H1 (cell line): ENCODE data around the gene CPHXL. TPM values are rescaled to one million over a fixed set of nuclear protein-coding genes. Genes with fewer than 3 reads are reported as not detected.

Source experiments
- CTCF ChIA-PET: fragments of 300-600 bp; sonication (Branson Sonifier 250); formaldehyde crosslinking; loops from one replicate; lab custom pipeline; 2021; ENCODE audit not compliant: partially characterized antibody; lab: Charles Lee
- POLR2A ChIA-PET: fragments of 300-600 bp; sonication (Branson Sonifier 250); formaldehyde crosslinking; loops from one replicate; lab custom pipeline; 2021; ENCODE audit warnings: inconsistent platforms; ENCODE audit not compliant: partially characterized antibody; lab: Charles Lee
- DNase-seq, 2 experiments: peaks; one replicate each; pipeline versions ENCODE4 v3.0.0 to v3.0.0-alpha.2; 2010 to 2022; ENCODE audit warnings: low spot score in 2 of 2, low read depth in 1 of 2, mixed read lengths in 1 of 2
- FAIRE-seq: peaks from 2 replicates; lab custom pipeline; 2011; peaks lifted over from hg19 to GRCh38; lab: Jason Lieb, UNC
- H2AFZ ChIP-seq: 2 replicates; pipeline ENCODE4 v1.8.1; 2012; ENCODE audit warnings: low read length, inconsistent platforms
- H2AK5ac ChIP-seq: 2 replicates; pipeline ENCODE4 v1.6.1; 2013; ENCODE audit warnings: low read depth, low read length
- H2BK120ac ChIP-seq: replicated peaks from 2 replicates; pipeline ENCODE3; 2013; ENCODE audit warnings: low read depth, low read length, inconsistent platforms
- H2BK12ac ChIP-seq: 2 replicates; pipeline ENCODE4 v1.6.1; 2013; ENCODE audit warnings: low read depth, low read length
- H2BK15ac ChIP-seq: 2 replicates; pipeline ENCODE4 v1.6.1; 2013; ENCODE audit warnings: low read length
- H2BK20ac ChIP-seq: 2 replicates; pipeline ENCODE4 v1.6.1; 2013; ENCODE audit warnings: low read length
- H2BK5ac ChIP-seq: 2 replicates; pipeline ENCODE4 v1.6.1; 2013; ENCODE audit warnings: low read depth, low read length
- H3K14ac ChIP-seq: 2 replicates; pipeline ENCODE4 v1.6.1; 2013; ENCODE audit warnings: inconsistent platforms; ENCODE audit not compliant: insufficient read length
- H3K18ac ChIP-seq: 2 replicates; pipeline ENCODE4 v1.6.1; 2013; ENCODE audit warnings: low read length; ENCODE audit errors: extremely low read depth
- H3K23ac ChIP-seq: 2 replicates; pipeline ENCODE4 v1.6.1; 2013; ENCODE audit warnings: inconsistent platforms; ENCODE audit not compliant: insufficient read length
- H3K23me2 ChIP-seq: 2 replicates; pipeline ENCODE4 v1.6.1; 2013; ENCODE audit warnings: low read depth, low read length
- H3K27ac ChIP-seq: 2 replicates; pipeline ENCODE4 v1.6.1; 2011; ENCODE audit warnings: low read depth, low read length, inconsistent platforms
- H3K27me3 ChIP-seq, 4 experiments: replicated peaks in 1 of 4; 1 replicate in 1 of 4; 2 replicates in 3 of 4; pipeline versions ENCODE4 v1.6.1 to v1.8.1; 2011 to 2013; ENCODE audit warnings: low read length in 3 of 4, mild to moderate bottlenecking in 3 of 4, inconsistent platforms in 2 of 4, mixed read lengths in 2 of 4, moderate library complexity in 1 of 4; ENCODE audit not compliant: control insufficient read depth in 3 of 4, insufficient read depth in 3 of 4; ENCODE audit errors: extremely low read depth in 1 of 4
- H3K36me3 ChIP-seq, 4 experiments: 2 replicates each; pipeline versions ENCODE4 v1.6.1 to v1.8.1; 2011 to 2013; ENCODE audit warnings: mild to moderate bottlenecking in 4 of 4, low read length in 3 of 4, moderate library complexity in 2 of 4, control low read depth in 1 of 4, inconsistent platforms in 1 of 4; ENCODE audit not compliant: insufficient read depth in 4 of 4, control insufficient read depth in 2 of 4
- H3K4ac ChIP-seq: replicated peaks from 2 replicates; pipeline ENCODE3; 2013; ENCODE audit warnings: low read length, low read depth, mixed read lengths, inconsistent platforms; ENCODE audit not compliant: insufficient read length
- H3K4me1 ChIP-seq, 4 experiments: replicated peaks in 1 of 4; 1 replicate in 1 of 4; 2 replicates in 3 of 4; pipeline versions ENCODE4 v1.6.1 to v1.8.1; 2011 to 2013; ENCODE audit warnings: low read length in 3 of 4, inconsistent platforms in 2 of 4, mixed read lengths in 1 of 4; ENCODE audit not compliant: insufficient read depth in 4 of 4, control insufficient read depth in 3 of 4
- H3K4me2 ChIP-seq, 2 experiments: 2 replicates each; pipeline versions ENCODE4 v1.6.1 to v1.8.1; 2011 to 2013; ENCODE audit warnings: low read depth in 2 of 2, low read length in 2 of 2, control low read depth in 1 of 2, inconsistent platforms in 1 of 2, mild to moderate bottlenecking in 1 of 2; ENCODE audit not compliant: insufficient read depth in 1 of 2
- H3K4me3 ChIP-seq, 4 experiments: fragments of 200-600, 300-600 bp in 1 of 4; sonication (generic), shearing (Covaris generic), sonication (Bioruptor Twin) in 1 of 4; 2 replicates each; pipeline versions ENCODE4 v1.5.1 to v1.8.1; 2011 to 2016; ENCODE audit warnings: low read length in 4 of 4, low read depth in 3 of 4, control low read depth in 2 of 4, inconsistent platforms in 2 of 4, mild to moderate bottlenecking in 2 of 4, mixed read lengths in 1 of 4, moderate library complexity in 1 of 4; ENCODE audit not compliant: insufficient read depth in 2 of 4; ENCODE audit errors: extremely low read depth in 1 of 4
- H3K56ac ChIP-seq: replicated peaks from 2 replicates; pipeline ENCODE3; 2013; ENCODE audit warnings: low read depth, mild to moderate bottlenecking, mixed read lengths, low read length, inconsistent platforms; ENCODE audit not compliant: insufficient read length
- H3K79me1 ChIP-seq: 2 replicates; pipeline ENCODE4 v1.6.1; 2013; ENCODE audit warnings: low read depth, low read length, control low read depth
- H3K79me2 ChIP-seq, 2 experiments: 2 replicates each; pipeline versions ENCODE4 v1.6.1 to v1.8.1; 2012 to 2013; ENCODE audit warnings: low read length in 2 of 2, mild to moderate bottlenecking in 2 of 2, inconsistent platforms in 1 of 2; ENCODE audit not compliant: insufficient read depth in 2 of 2, control insufficient read depth in 1 of 2
- H3K9ac ChIP-seq, 4 experiments: replicated peaks in 1 of 4; 1 replicate in 1 of 4; 2 replicates in 3 of 4; pipeline versions ENCODE4 v1.6.1 to v1.8.1; 2011 to 2013; ENCODE audit warnings: low read depth in 3 of 4, low read length in 3 of 4, control low read depth in 2 of 4, mild to moderate bottlenecking in 2 of 4, moderate library complexity in 2 of 4, inconsistent platforms in 1 of 4; ENCODE audit errors: extremely low read depth in 1 of 4
- H3K9me3 ChIP-seq, 2 experiments: 2 replicates each; pipeline versions ENCODE4 v1.6.1 to v1.8.1; 2012 to 2013; ENCODE audit warnings: mild to moderate bottlenecking in 2 of 2, moderate library complexity in 2 of 2, control low read depth in 1 of 2, inconsistent platforms in 1 of 2, low read depth in 1 of 2, low read length in 1 of 2, mixed read lengths in 1 of 2; ENCODE audit not compliant: insufficient read depth in 2 of 2
- H4K20me1 ChIP-seq, 2 experiments: replicated peaks in 1 of 2; 2 replicates each; pipeline versions ENCODE3 to v1.8.1; 2011 to 2013; ENCODE audit warnings: inconsistent platforms in 2 of 2, low read length in 2 of 2, mild to moderate bottlenecking in 1 of 2; ENCODE audit not compliant: insufficient read depth in 2 of 2, control insufficient read depth in 1 of 2
- H4K5ac ChIP-seq: 2 replicates; pipeline ENCODE4 v1.6.1; 2013; ENCODE audit warnings: low read length, low read depth, mixed read lengths, inconsistent platforms; ENCODE audit not compliant: insufficient read length
- H4K8ac ChIP-seq: 2 replicates; pipeline ENCODE4 v1.8.0; 2013; ENCODE audit warnings: mild to moderate bottlenecking, moderate library complexity, low read length, inconsistent platforms; ENCODE audit not compliant: insufficient read depth; ENCODE audit errors: extremely low read depth
- H4K91ac ChIP-seq: replicated peaks from 2 replicates; pipeline ENCODE3; 2013; ENCODE audit warnings: low read length, mixed read lengths, inconsistent platforms; ENCODE audit not compliant: insufficient read length
- CEBPB ChIP-seq: IDR thresholded peaks from 2 replicates; pipeline ENCODE4 v1.6.1; 2012; ENCODE audit warnings: low read depth, low read length
- CTBP2 ChIP-seq: IDR thresholded peaks from 2 replicates; pipeline ENCODE4 v1.7.0; 2011; ENCODE audit warnings: borderline replicate concordance, mild to moderate bottlenecking, moderate library complexity, mixed read lengths, low read length; ENCODE audit not compliant: insufficient read depth, insufficient read length
- EP300 ChIP-seq, 2 experiments: IDR thresholded peaks; 1 replicate in 1 of 2; 2 replicates in 1 of 2; pipeline ENCODE4 v1.6.1; 2011 to 2012; ENCODE audit warnings: low read depth in 2 of 2, low read length in 2 of 2, mild to moderate bottlenecking in 2 of 2, borderline replicate concordance in 1 of 2, inconsistent platforms in 1 of 2, moderate library complexity in 1 of 2
- JUN ChIP-seq: IDR thresholded peaks from 2 replicates; pipeline ENCODE4 v1.6.1; 2011; ENCODE audit warnings: low read depth, mild to moderate bottlenecking, improper control_type of control experiment, low read length
- KDM5A ChIP-seq: fragments of 200-600 bp; IDR thresholded peaks from 2 replicates; pipeline ENCODE4 v1.7.1; 2012; ENCODE audit warnings: mild to moderate bottlenecking, low read length, inconsistent platforms, mixed read lengths
- PHF8 ChIP-seq: fragments of 200-600 bp; sonication (generic); conservative IDR thresholded peaks from 2 replicates; pipeline ENCODE4 v1.7.1; 2012; ENCODE audit warnings: low read depth, mild to moderate bottlenecking, inconsistent platforms, low read length, moderate library complexity
- SIN3A ChIP-seq, 2 experiments: IDR thresholded peaks in 1 of 2; conservative IDR thresholded peaks in 1 of 2; 2 replicates each; pipeline ENCODE4 v1.6.1; 2011 to 2012; ENCODE audit warnings: low read length in 2 of 2, improper control_type of control experiment in 1 of 2, low read depth in 1 of 2, mild to moderate bottlenecking in 1 of 2
- SIX5 ChIP-seq: IDR thresholded peaks from 2 replicates; pipeline ENCODE4 v1.6.1; 2011; ENCODE audit warnings: mild to moderate bottlenecking, low read depth, low read length
- SP1 ChIP-seq: IDR thresholded peaks from 2 replicates; pipeline ENCODE4 v1.6.1; 2011; ENCODE audit warnings: low read depth, low read length
- ZNF274 ChIP-seq: IDR thresholded peaks from 2 replicates; pipeline ENCODE4 v1.7.0; 2012; ENCODE audit warnings: low read length, borderline replicate concordance; ENCODE audit errors: extremely low read depth
- WGBS, 2 experiments: shearing (Covaris generic) in 1 of 2; methylation state at CpG; one replicate each; pipeline versions ENCODE4 v1.1.6 to v1.1.7; 2013 to 2015; ENCODE audit warnings: low lambda C conversion rate in 2 of 2, mixed read lengths in 2 of 2, inconsistent platforms in 1 of 2, low coverage in 1 of 2, missing lambda C conversion rate in 1 of 2; ENCODE audit not compliant: insufficient replicate concordance in 2 of 2, insufficient coverage in 1 of 2, insufficient read length in 1 of 2; ENCODE audit errors: extremely low coverage in 1 of 2, missing lambda C conversion rate in 1 of 2; 5-methylcytosine and 5-hydroxymethylcytosine counted together
- polyA plus RNA-seq, 7 experiments: library from polyadenylated mRNA; depleted of rRNA in 3 of 7; stranded (reverse) in 5 of 7; unstranded in 2 of 7; fragments of >200 nt in 5 of 7; fragments of 200-250 nt in 2 of 7; gene quantifications; 1 replicate in 5 of 7; 2 replicates in 1 of 7; 4 replicates in 1 of 7; pipeline versions ENCODE4 v1.2.1 to v1.2.3, GENCODE V29; 2011 to 2013; ENCODE audit warnings: missing spikeins in 2 of 7, mixed read lengths in 2 of 7
- total RNA-seq: library from RNA; stranded (reverse); fragmentation: NEBNext Ultra II Directional; extraction: Animal tissue kit (Norgen Biotek cat#: 25700); gene quantifications from 2 replicates; pipeline ENCODE4 v1.2.1, GENCODE V29; 2021

The CPHXL gene
- total and polyA plus RNA-seq, 2 of the 8 experiments (the other 6 are each of a cell fraction or from before 2014, with no cell fraction given): not detected

- H3K4me2 ChIP-seq: no peak overlapping the region
- H3K36me3 ChIP-seq: no peaks in the 10 kb centered on the region
- no peaks in the 10 kb centered on the region for H4K20me1 ChIP-seq
- no peak overlapping the region for H2BK5ac ChIP-seq
- no peak overlapping the region for H3K27ac ChIP-seq
- H3K79me1 ChIP-seq: no peaks in the 10 kb centered on the region
- no peak overlapping the region for H3K4ac ChIP-seq
- no peak overlapping the region for H4K91ac ChIP-seq
- no peaks in the 10 kb centered on the region for H3K9me3 ChIP-seq
- no peak overlapping the region for H4K8ac ChIP-seq
- TF ChIP-seq EP300 (IDR thresholded peaks at IDR 0.05; ENCODE audit: borderline replicate concordance in 1 of 2, low read depth in 2 of 2, low read length in 2 of 2): no peak
- no peak for TF ChIP-seq SIN3A (conservative IDR thresholded peaks at IDR 0.05 in 1 of 2, IDR thresholded peaks at IDR 0.05 in 1 of 2; ENCODE audit: low read depth in 1 of 2, low read length in 2 of 2)
- TF ChIP-seq CEBPB: no peak
- TF ChIP-seq KDM5A: no peak
- no peak for TF ChIP-seq SIX5
- TF ChIP-seq PHF8: no peak
- TF ChIP-seq CTBP2: no peak
- no peak for TF ChIP-seq JUN
- no peak for TF ChIP-seq ZNF274
- TF ChIP-seq SP1: no peak
- TF ChIP-seq, all 59 proteins: peak for 0
- CTCF ChIA-PET: interaction anchor here (1.5 kb wide), 1 partner anchor 12 kb away, joined by 4 read pairs; no protein-coding TSS in a partner anchor
- Histone ChIP-seq H2BK20ac (no peak overlapping the region), H3K4me3 (no peak overlapping the region), H3K18ac (no peak overlapping the region), H2AK5ac (no peak overlapping the region), H2BK15ac (no peak overlapping the region), H4K5ac (no peak overlapping the region), H2AFZ (no peak overlapping the region), H3K79me2 (no peaks in the 10 kb centered on the region), H3K23ac (no peak overlapping the region), H3K9ac (no peak overlapping the region), H3K4me1 (peaks cover 0 to 2% (median under 1%) of the 10 kb centered on the region in 4 experiments; a peak in 2 of 7 replicates), H3K56ac (no peak overlapping the region), H3K23me2 (no peaks in the 10 kb centered on the region; the same call in 1 of the 2 replicates), H3K14ac (no peak overlapping the region), H2BK12ac (no peak overlapping the region), H3K27me3 (peaks cover 0 to 3% (median 0%) of the 10 kb centered on the region in 4 experiments; a peak in 1 of 7 replicates), H2BK120ac (no peak overlapping the region)
- no peak for DNase-seq
- no peak for FAIRE-seq
- WGBS, 2 experiments: 75% methylated on average over 1 of the region's 1 CpG; no CpG with 5 or more reads in 1 of the 2 experiments
- POLR2A ChIA-PET: no interaction called here
Observed at GRCh38 chr16:75758215-75758614, 31.9 kb upstream of the CPHXL start.
